DMS79 treated with DMSO at 0.1 percent for 48 hours (cell line): ENCODE data around the gene OR5B21.
A peak's percentile ranks its signal among the peaks of the same experiment; 100 is the strongest.

ENCODE experiments used
- DNase-seq: peaks from one replicate; lab custom pipeline; 2025; lab: John Stamatoyannopoulos, UW

Gene OR5B21

GRCh38 chr11:58508005-58508404, at the start of gene OR5B21:
Gene OR5B21 (minus strand): TSS chr11:58508105. CDS start chr11:58508105, 0 bp downstream.
- DNase-seq = no peak

GRCh38 chr11:58549644-58550043, 41.7 kb upstream of the OR5B21 start:
- DNase-seq = no peak

DNA sequence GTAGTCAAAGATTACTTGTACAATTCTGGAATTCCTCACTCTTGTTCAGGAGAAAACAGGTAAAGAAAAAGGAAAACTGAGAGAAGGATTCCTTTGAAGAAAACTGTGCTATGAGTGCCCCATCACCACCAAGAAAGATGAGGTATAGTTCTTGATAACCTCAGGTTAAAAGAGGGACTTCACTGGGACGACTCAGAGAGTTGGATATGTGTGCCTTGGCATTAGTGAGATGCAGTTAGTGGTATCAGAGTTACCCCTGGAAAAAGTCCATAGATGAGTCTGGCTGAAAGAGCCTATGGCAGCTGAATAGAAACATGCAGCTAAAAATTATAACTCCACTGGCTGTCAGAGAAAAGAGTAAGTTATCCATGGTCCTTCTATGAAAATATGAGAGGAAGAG, 38.9 kb upstream of the OR5B21 start:
- no peak for DNase-seq

GRCh38 chr11:58531865-58532341, 24.0 kb upstream of the OR5B21 start:
- DNase-seq = no peak

GRCh38 chr11:58530236-58530635, 22.3 kb upstream of the OR5B21 start:
- DNase-seq = no peak

- no peak for DNase-seq
Observed at GRCh38 chr11:58527429-58527828, 19.5 kb upstream of the OR5B21 start.

DNA sequence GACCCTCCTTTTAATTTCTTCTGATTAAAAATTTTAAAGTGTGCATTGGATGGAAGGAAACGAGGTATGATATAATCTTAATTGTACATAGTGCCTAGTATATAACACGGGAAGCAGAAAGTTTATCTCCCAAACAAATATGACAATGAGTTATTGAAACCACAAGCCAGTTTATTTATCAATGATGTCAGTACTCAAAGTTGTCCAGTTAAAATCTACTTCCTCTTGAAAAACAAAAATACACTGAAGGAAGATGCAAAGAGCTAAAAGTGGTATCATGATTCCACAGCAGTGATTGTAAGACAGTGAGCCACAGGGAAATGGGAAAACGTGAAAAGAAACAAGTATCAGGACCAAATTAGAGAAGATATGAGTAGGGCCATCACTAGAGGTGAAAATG, 18.8 kb upstream of the OR5B21 start:
- no peak for DNase-seq

DNA sequence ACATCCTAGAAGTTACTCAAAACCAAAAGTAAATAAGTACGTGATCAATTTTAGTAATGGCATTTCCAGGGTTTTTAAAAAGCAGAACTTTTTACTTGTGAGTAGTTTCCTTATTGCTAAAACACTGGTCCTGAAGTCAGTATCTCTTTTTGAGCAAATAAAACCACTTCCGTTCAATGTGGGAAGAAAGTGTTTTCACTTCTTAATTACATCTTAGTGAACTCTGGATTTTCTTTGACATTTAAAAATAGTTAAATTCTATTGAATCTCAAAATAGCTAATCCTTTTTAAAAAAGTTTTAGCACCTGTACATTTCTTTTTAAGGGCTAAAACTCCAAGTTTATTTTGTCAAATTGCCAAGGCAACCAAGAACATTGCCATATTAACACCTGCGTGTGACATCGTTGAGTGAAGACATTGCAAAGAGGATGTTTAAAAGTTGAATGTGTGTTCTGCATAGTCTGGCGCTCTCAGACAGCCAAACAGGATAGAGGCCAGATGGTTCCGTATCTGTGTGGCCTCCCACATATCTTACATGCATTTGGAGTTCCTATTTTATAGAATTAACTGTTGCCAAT, 17.2 kb upstream of the OR5B21 start:
- DNase-seq = no peak

GRCh38 chr11:58524232-58525036, 16.5 kb upstream of the OR5B21 start:
- DNase-seq = peak; percentile 48

DNA sequence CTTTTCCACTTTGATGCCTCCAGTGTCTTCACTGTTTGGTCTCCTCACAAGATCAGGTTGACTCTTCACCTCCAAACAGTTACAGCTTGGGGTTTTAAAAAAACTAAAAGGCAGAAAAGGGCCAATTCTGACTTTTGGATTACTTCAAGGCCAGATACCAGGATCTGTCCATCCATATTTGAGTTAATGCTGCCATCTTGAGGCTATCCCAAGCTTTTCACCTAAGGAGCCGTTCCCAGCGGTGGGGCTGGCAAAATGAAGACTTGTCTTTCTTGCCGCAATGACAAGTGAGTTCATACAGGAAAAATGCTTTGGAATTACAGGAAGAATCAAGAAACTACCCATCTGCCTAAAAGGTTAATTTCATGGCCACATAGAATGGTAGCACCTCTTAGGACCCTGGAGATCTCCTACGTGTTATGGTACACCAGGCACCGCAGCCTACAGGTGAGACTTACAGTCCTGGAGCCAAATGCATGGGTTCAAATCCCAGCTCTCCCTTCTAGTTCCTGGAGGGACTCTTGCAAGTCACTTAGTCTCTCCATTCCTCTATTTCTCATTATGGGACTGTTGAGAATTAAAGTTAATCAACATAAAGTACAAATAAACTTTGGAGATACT, 6.0 kb upstream of the OR5B21 start:
- DNase-seq = peak; percentile 2

- DNase-seq = no peak
Observed at GRCh38 chr11:58511636-58512035, 3.7 kb upstream of the OR5B21 start.

DNA sequence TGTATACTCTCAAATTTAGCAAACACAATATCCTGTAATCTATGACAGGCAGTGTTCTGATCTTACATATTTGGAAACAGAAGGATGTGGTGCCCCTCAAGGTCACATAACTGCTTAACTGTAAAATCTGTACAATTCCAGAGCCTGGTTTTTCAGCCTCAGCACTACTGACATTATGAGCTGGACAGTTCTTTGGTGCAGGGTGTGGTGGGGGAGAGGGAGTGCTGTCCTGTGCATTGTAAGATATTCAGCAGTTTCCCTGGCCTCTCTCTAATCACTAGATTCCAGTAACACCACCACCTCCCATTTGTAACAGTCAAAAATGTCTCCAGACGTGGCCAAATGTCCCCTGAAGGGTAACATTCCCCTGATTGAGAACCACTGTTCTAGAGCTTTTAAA, 1.8 kb upstream of the OR5B21 start:
- no peak for DNase-seq

- DNase-seq = no peak
Observed at GRCh38 chr11:58508814-58509213, 909 bp upstream of the OR5B21 start.

- no peak for DNase-seq
Observed at GRCh38 chr11:58507355-58507754, 550 bp downstream of the OR5B21 start.

DNA sequence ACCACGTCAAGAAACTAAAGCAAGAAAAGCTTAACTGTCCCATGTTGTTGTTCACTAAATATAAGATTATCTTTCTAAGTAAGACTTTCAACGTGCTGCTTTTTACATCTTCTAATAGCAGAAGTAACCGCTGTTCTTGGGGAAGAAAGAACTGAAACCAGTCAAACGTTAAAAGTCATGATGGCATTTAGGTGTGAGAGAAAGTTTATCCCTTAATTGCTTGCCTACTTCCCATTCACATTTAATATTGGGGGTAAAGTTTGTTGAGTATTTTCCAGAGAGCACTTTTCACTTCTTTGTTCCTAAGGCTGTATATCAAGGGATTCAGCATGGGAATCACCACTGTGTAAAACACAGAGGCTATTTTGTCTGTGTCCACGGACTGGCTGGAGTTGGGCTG, 970 bp downstream of the OR5B21 start:
- DNase-seq = no peak

- no peak for DNase-seq
Observed at GRCh38 chr11:58505849-58506248, 2.1 kb downstream of the OR5B21 start.

DNA sequence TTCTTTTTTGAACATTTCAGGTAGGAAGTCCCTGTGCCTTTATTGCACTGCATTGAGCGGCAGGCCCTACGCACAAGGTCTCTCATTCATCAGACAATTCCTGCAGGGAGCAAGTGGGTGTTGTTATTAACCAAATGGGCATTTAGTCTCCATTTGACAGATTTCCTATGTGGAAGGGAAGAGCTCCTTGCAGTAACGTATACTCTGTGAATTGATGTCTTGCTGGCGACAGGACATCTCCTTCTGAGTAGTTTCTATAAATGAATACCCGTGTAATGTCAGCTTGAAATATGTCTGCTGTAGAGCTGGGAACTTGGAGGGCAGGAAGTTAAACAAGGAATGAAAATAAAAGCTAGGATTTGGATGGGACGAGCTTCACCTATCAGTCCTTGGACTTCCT, 3.7 kb downstream of the OR5B21 start:
- no peak for DNase-seq

GRCh38 chr11:58503361-58503856, 4.5 kb downstream of the OR5B21 start:
- no peak for DNase-seq

GRCh38 chr11:58502004-58502403, 5.9 kb downstream of the OR5B21 start:
- DNase-seq = no peak

- no peak for DNase-seq
Observed at GRCh38 chr11:58498464-58498863, 9.4 kb downstream of the OR5B21 start.

GRCh38 chr11:58497951-58498350, 10.0 kb downstream of the OR5B21 start:
- DNase-seq = peak; percentile 4

- DNase-seq = no peak
Observed at GRCh38 chr11:58495906-58496305, 12.0 kb downstream of the OR5B21 start.

DNA sequence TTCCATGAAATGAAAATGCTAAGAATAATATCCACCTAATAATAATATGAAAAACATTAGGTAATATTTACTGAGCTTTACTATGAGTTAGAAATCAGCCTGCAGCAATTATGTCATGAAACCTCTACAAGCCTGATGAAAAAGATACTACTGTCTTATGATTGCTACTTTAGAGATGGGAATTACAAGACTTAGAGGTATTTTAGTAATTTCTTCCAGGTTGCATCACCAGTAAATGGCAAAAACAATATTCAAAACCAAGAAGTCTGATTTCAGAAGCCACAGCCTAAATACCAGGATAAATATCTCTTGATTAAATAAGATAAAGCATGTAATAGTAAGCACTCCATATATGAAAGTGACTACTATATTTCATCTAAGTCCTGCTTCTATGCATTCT, 13.8 kb downstream of the OR5B21 start:
- no peak for DNase-seq
